GM18951 (cell line): ENCODE data around the gene NAPA.
"Not testable (repeated sequence)": the region's sequence is repeated elsewhere in the genome, so short reads cannot be mapped to it uniquely, and the experiment has no call there.

Source experiments
- POLR2A ChIP-seq: IDR thresholded peaks from 4 replicates; pipeline ENCODE4 v1.6.1; 2011; ENCODE audit warnings: mild to moderate bottlenecking; ENCODE audit not compliant: insufficient read length, insufficient read depth; ENCODE audit errors: extremely low read depth
- in situ Hi-C: fragments of 300-500 bp; cut with MboI; formaldehyde crosslinking; loops from one replicate; pipeline ENCODE4 v1.12.0; 2022; ENCODE audit warnings: low sequenced_read_pairs, mixed read lengths, inconsistent platforms; ENCODE audit not compliant: unreplicated experiment

Gene NAPA

DNA sequence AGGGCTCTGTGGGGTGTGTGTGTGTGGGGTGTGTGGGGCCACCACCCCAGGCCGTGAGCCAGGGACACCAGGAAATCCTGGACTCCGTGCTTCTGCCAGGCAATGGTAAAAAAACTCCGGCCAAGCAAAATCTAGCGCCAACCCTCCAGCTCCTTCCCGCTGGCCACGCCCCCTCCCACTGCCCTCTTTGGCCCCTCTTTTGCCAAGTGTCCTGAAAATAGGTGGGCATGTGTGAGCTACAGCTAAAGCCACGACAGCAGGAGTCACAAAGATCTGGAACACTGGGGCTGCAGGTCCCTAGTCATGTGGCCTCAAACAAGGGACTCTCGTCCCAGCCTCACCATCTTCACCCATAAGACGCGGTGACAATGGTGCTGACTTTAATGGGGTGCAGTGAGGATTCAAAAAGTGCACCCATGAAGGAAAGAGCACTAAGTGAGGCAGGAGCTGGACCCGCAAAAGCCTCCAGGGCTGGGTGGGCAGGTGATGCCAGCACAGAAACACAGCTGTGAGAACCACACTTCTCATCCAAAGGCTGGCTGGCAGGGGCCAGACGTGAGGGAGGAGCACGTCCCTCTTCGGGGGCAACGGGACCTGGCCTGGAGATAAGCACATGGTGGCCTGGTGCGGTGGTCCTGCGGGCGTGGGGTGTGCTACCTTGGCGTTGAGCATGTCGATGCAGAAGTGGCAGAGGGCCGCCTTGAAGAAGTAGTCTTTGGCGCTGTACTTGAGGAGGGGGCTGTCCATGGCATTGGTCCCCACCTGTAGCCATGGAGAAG, 23.3 kb downstream of the NAPA start:
- TF ChIP-seq POLR2A, result no peak
- in situ Hi-C loops, result no loop called here

DNA sequence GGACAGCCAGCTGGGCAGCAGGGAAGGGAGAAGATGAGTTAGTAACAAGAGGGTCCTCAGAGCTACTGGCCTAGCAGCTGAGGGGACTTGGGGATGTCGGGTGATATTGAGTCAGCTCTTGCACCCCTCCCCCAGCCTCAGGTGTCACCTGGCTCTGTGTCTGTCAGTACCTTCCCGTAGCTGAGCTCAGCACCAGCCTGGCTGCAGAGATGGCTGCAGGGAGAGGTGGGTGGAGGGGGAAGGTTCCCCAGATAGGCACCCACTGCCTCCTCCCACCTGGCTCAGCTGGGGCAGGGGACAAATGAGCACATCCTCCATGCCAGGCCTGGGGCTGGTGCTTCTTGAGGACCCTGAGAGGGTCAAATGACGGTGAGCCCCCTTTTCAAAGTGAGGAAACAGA, 24.0 kb downstream of the NAPA start:
- in situ Hi-C loops, result no loop called here
- no peak for TF ChIP-seq POLR2A

GRCh38 chr19:47490031-47490430, 24.8 kb downstream of the NAPA start:
- no peak for TF ChIP-seq POLR2A
- in situ Hi-C loops, result no loop called here

DNA sequence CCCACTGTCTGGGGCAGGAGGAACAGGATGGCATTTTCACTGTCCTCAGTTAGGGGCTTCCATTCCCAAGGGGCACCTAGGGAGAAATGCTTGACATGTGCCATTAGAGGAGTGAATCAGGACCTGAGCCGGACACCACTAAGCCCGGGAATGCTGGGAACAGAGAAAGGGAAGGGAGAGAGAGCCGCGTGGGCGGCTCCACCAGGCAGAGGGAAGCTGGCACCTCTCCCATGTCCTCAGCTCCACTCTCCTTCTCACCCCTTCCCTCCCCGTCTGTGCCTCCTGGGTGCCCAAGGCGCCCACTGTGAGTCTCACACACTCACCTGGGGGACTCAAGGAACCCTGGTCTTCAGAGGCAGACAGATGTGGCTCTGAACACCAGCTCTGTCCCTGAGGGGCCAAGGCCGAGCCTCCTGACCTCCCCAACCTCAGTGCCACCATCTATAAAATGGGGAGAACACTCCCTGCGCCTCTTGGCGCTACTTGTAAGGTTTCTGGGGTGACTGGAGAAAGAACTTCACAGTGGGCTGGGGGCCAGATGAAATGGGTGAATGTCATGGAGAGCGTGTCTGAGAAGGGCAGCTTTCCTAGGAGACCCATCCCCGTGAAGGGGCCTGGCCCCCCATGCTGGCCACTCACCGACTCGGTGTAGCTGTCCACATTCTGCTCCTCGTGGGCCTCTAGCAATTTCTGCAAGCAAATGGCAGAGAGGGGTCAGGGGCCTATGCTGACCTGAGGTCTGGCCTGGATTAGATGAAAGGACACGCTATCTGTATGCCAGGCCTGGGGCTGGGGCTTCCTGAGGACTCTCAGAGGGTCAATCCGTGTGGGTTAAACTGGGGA, 25.6 kb downstream of the NAPA start:
- in situ Hi-C loops, result no loop called here
- peak; percentile 9 for TF ChIP-seq POLR2A

DNA sequence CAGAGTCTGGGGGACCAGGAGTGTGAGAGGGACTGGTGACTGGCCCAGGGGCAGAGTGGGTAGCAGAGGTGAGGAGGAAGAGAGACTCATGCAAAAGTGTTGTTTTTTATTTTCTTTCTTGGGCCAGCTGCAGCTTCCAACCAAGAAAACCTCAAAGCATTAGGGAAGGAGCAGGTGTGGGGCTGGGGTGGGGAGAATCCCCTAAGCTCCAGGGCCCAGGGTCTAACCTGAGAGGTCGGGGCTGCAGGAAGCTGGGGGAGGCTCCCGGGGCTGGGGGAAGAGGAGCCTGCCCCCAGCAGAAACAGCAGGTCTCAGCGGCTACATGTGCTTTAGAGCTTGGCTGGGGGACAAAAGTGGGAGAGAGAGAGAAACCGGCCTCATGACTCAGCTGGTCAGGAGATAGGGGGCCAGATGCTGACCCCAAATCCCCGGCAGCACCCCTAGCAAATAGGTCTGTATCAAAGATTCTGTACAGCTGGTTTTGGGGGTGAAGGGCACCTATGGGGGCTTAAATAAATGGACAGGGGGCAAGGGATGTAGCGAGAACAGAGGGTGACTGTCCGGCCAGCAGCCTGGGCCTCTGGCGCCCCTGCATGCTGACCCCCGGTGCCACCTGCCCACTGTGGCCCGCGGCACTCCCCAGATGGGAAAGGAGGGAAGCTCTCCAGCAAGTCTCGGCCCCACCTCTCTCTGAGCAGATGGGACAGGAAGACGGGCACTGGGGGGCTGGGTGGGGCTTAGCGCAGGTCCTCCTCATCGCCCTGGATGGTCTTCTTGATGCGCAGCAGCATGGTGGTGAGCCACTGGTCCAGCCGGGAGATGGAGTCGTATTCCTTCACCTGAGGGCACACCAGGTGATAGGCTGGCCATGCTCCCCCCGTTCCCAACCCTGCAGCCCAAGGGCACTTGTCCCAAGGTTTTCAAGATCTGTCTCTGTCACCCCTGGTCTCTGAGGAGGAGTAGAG, 27.0 kb downstream of the NAPA start:
- in situ Hi-C loops, result no loop called here
- TF ChIP-seq POLR2A, result no peak

- TF ChIP-seq POLR2A, result no peak
- in situ Hi-C loops, result no loop called here
Observed at GRCh38 chr19:47486900-47487299, 28.0 kb downstream of the NAPA start.

- in situ Hi-C loops, result not testable (repeated sequence)
Observed at GRCh38 chr19:47486220-47486619, 28.6 kb downstream of the NAPA start.

GRCh38 chr19:47485210-47485609, 29.7 kb downstream of the NAPA start:
- TF ChIP-seq POLR2A, result no peak
- in situ Hi-C loops, result no loop called here

DNA sequence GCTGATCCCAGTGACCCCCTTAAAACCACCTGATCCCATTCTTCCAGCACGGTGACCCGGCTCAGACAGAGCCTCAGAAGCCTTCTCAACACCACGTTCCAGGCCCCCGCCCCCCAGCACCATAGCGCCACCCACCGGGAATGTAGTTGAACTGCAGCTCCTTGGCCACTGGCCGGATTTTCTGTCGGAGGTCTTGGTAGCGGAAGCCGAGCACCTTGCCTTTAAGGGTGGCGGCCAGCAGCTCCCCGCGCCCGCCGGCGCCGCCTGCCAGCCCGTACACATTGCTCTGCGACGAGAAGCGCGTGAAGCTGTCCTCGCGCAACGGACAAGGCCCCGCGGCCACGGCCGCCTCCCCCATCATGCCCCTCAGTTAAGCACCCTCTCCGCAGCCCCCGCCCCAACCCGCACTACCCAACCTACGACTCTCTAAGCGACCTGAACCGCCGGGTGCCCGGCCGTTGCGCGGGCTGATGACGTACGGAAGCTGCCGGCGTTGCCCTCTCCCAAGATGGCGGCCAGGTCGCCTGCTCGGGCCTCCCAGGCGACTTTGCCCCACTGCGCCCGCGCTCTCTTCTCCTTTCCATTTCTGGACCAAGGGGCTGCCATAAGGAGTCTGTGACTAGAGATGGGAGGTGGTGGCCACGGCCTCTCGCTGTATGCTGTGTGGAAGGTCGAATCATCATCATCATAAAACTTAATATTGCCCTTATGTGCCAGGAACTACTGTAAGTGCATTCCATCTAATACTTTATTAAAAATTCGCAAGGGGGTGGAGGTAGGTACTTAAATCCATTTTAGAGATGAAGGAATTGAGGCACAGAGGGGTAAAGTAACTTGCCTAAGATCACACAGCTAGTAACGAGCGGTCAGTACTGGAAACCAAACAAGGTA, 30.8 kb downstream of the NAPA start, which contains the start of gene KPTN:
KPTN (minus strand) TSS at position 420 of the 891 bp plus-strand sequence; CDS start at position 361, 59 bp downstream.
- in situ Hi-C loops, result no loop called here
- TF ChIP-seq POLR2A, result peak; percentile 88

DNA sequence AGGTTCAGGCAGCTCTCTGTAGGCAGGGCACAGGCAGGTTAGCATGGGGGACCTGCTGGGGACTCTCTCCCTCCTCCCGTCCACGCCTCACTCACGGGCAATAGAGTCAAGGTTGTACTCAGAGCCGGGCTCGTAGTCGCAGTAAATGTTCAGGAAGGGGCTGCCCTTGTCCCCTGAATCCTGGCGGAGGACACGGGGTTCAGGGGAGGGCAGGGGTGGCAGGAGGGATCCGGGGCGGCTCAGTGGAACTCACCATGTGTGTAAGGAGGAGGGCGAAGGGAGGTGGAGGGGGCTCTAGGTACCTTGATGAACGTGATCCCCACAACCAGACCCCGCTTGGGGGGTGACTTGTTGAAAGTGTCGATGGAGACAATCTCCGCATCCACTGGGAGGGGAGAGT, 31.7 kb downstream of the NAPA start:
- no peak for TF ChIP-seq POLR2A
- in situ Hi-C loops, result no loop called here

DNA sequence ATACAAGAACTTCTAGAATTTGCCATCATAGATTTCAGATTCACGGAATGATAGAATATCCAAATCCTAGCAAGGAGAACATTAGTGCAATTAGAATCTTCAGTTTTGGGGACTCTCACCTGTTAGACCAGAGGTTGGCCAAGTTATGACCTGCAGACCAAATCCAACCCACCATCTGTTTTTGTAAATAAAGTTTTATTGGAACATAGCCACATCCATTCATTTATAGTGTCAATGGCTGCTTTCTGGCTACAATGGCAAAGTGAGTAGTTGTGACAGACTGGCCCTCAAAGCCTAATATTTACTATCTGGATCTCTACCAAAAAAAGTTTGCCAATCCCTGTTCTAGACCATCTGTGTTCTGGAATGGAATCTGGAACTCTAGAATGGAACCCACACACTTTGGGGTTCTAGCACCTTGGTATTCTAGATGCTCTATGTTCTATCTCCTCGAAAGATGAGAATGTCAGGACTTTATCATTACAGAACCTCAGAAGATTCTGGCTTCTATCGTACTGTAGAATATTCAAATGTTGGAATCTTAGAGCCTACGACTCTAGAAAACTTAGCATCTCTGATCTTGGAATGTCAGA, 33.3 kb downstream of the NAPA start:
- in situ Hi-C loops, result no loop called here
- no peak for TF ChIP-seq POLR2A

- in situ Hi-C loops, result no loop called here
- no peak for TF ChIP-seq POLR2A
Observed at GRCh38 chr19:47480658-47481057, 34.2 kb downstream of the NAPA start.
